Measurements from ENCODE around the gene SCD. TPM values are rescaled to one million over a fixed set of nuclear protein-coding genes. Genes with fewer than 3 reads are reported as not detected.

The SCD gene
- total and polyA plus RNA-seq, 2 of the 13 experiments (the other 11 are each of a cell fraction or from before 2014, with no cell fraction given), result 492 to 512 TPM

GRCh38 chr10:100345570-100346330 is 1.3 kb upstream of the SCD start (continued):
- TF ChIP-seq PAX8 (CRISPR knock-in tag; IDR thresholded peaks at IDR 0.05; ENCODE audit: borderline replicate concordance), result no peak
- no peak for TF ChIP-seq ZNF713 (CRISPR knock-in tag; IDR thresholded peaks at IDR 0.05)
- no peak for TF ChIP-seq PREB (CRISPR knock-in tag; IDR thresholded peaks at IDR 0.05)
- no peak for TF ChIP-seq ZFP82 (CRISPR knock-in tag; IDR thresholded peaks at IDR 0.05; ENCODE audit: borderline replicate concordance)
- no peak for TF ChIP-seq ASH2L (IDR thresholded peaks at IDR 0.05; ENCODE audit: insufficient read length, low read depth, low read length)
- TF ChIP-seq ZFP90 (CRISPR knock-in tag; IDR thresholded peaks at IDR 0.05; ENCODE audit: borderline replicate concordance), result peak; percentile 90
- TF ChIP-seq HNRNPUL1 (IDR thresholded peaks at IDR 0.05; ENCODE audit: low read depth, low read length), result no peak
- TF ChIP-seq IKZF4 (CRISPR knock-in tag; IDR thresholded peaks at IDR 0.05; ENCODE audit: borderline replicate concordance, low read depth, not compliant biosample characterization), result no peak
- no peak for TF ChIP-seq ZNF615 (CRISPR knock-in tag; IDR thresholded peaks at IDR 0.05; ENCODE audit: borderline replicate concordance)
- no peak for TF ChIP-seq PAF1 (CRISPR knock-in tag; IDR thresholded peaks at IDR 0.05)
- TF ChIP-seq DMAP1 (CRISPR knock-in tag; IDR thresholded peaks at IDR 0.05), result no peak
- TF ChIP-seq, protein P1, sequence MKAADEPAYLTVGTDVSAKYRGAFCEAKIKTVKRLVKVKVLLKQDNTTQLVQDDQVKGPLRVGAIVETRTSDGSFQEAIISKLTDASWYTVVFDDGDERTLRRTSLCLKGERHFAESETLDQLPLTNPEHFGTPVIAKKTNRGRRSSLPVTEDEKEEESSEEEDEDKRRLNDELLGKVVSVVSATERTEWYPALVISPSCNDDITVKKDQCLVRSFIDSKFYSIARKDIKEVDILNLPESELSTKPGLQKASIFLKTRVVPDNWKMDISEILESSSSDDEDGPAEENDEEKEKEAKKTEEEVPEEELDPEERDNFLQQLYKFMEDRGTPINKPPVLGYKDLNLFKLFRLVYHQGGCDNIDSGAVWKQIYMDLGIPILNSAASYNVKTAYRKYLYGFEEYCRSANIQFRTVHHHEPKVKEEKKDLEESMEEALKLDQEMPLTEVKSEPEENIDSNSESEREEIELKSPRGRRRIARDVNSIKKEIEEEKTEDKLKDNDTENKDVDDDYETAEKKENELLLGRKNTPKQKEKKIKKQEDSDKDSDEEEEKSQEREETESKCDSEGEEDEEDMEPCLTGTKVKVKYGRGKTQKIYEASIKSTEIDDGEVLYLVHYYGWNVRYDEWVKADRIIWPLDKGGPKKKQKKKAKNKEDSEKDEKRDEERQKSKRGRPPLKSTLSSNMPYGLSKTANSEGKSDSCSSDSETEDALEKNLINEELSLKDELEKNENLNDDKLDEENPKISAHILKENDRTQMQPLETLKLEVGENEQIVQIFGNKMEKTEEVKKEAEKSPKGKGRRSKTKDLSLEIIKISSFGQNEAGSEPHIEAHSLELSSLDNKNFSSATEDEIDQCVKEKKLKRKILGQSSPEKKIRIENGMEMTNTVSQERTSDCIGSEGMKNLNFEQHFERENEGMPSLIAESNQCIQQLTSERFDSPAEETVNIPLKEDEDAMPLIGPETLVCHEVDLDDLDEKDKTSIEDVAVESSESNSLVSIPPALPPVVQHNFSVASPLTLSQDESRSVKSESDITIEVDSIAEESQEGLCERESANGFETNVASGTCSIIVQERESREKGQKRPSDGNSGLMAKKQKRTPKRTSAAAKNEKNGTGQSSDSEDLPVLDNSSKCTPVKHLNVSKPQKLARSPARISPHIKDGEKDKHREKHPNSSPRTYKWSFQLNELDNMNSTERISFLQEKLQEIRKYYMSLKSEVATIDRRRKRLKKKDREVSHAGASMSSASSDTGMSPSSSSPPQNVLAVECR (CRISPR knock-in tag; IDR thresholded peaks at IDR 0.05; ENCODE audit: borderline replicate concordance), result no peak
- no peak for TF ChIP-seq ZNF251 (CRISPR knock-in tag; IDR thresholded peaks at IDR 0.05)
- TF ChIP-seq NR1H2 (CRISPR knock-in tag; IDR thresholded peaks at IDR 0.05; ENCODE audit: borderline replicate concordance, low read depth), result no peak
- TF ChIP-seq SKI (IDR thresholded peaks at IDR 0.05; ENCODE audit: partially characterized antibody), result no peak
- TF ChIP-seq, protein P2, sequence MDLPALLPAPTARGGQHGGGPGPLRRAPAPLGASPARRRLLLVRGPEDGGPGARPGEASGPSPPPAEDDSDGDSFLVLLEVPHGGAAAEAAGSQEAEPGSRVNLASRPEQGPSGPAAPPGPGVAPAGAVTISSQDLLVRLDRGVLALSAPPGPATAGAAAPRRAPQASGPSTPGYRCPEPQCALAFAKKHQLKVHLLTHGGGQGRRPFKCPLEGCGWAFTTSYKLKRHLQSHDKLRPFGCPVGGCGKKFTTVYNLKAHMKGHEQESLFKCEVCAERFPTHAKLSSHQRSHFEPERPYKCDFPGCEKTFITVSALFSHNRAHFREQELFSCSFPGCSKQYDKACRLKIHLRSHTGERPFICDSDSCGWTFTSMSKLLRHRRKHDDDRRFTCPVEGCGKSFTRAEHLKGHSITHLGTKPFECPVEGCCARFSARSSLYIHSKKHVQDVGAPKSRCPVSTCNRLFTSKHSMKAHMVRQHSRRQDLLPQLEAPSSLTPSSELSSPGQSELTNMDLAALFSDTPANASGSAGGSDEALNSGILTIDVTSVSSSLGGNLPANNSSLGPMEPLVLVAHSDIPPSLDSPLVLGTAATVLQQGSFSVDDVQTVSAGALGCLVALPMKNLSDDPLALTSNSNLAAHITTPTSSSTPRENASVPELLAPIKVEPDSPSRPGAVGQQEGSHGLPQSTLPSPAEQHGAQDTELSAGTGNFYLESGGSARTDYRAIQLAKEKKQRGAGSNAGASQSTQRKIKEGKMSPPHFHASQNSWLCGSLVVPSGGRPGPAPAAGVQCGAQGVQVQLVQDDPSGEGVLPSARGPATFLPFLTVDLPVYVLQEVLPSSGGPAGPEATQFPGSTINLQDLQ (CRISPR knock-in tag; IDR thresholded peaks at IDR 0.05), result no peak
- no peak for TF ChIP-seq ZNF792 (CRISPR knock-in tag; IDR thresholded peaks at IDR 0.05)
- TF ChIP-seq FOXP4 (CRISPR knock-in tag; IDR thresholded peaks at IDR 0.05), result 0 out of 2 replicates have a peak, but pooled peaks have one; percentile 50
- TF ChIP-seq TP53 (CRISPR knock-in tag; conservative IDR thresholded peaks at IDR 0.05), result no peak
- no peak for TF ChIP-seq ZNF207 (IDR thresholded peaks at IDR 0.05; ENCODE audit: borderline replicate concordance)
